NCI-H2107 (cell line): ENCODE measurements around the gene GRAP.

ENCODE experiments used
- DNase-seq: peaks from one replicate; lab custom pipeline; 2025; lab: John Stamatoyannopoulos, UW

Gene GRAP

DNA sequence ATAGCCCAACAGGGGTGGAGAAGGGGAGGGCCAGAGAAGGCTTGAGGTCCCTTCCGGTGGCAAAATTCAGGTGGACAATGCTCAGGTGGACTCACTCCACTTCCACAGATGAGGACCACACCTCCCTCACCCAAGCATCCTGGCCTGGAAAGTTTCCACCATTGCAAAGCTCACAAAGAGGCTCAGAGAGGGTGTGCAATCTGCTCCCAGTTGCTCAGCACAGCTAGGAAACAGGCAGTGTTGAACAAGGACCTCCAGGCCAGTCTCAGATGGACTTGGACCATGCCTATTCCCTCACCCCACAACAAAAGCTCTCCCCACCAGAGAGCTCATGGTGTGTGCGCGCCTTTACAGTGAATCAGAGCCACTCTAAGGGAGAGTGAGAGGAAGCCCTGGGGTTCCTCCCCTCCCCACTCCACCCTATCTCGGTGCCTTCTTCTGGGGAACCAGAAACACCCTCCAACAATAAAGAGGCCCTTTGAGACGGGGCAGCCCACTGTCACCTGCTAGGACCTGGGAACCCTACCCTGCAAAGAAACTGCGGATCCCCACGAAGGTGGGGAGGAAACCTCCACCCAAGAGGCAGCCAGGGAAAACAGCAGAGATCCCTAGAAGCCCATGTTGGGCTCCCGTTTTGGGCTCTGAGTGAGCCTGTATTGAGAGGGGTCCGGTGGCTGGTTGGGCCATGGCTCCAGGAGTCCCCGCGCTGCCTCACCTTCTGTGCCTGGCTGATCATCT is 43.8 kb downstream of the GRAP start:
- no peak for DNase-seq

DNA sequence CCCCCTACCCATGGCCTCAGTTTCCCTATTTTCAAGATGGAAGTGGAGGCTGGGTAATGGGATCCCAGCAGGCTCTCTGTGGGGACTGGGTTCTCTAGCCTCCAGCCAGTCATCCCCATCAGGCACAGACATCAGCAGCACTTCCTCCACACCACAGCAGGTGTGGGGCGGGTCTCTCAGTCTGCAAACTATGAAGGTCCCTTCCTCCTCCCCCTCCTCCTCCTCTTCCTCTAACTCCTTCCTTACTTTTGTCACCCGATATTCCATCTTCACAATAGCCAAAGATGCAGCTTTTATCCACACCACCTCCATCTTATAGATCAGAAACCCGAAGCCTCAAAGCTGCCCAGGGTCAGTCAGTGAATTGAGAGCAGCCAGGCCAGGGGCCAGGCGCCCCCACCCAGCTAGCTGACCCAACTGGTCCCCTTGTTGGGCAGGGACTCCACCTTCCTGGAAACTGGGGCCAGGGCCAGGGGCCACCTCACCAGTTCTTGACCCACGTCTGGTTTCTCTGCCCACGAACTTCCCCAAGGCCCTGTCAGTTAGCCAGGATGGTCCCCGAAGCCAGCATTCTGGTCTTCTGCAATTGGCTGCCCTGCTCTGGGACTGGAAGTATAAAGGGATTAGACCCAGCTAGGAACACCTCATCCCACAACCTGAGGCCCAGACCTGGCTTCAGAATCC is 44.7 kb downstream of the GRAP start:
- no peak for DNase-seq

DNA sequence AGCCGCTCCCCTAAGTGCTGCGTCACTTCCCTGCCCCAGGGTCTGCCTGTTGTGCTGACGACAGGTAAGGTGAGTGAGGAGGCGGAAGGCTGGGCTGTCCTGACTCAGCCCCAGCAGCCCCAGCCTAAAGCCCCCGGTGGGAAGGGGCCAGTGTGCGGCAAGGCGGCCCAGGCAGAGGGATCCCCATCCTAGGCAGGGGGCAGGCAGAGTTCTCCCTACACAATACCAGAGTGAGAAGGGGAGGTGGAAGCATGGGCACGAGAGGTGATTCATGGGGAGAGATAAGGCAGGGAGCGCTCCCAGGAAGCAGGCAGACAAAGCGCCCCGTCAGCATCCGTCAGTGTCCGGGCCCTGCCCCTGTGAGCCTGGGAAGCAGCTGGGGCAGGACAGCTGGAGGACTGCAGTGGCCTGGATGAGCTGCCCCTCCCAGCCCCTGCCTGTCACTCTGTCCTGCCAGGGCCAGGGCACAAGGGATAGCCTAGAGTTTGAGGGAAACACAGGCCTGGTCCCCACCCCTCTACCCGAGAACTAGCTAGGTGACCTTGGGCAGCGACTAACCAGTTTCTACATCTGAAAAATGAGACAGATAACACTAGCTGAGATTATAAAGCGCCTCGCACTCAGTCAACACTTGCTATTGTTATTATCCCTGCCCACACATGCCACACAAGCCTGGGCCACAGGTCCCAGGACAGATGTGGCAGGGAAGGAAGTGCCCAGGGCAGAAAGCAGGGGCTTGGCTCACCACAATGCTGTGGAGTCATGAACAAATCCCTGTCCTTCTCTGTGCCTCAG is 46.0 kb downstream of the GRAP start:
- DNase-seq: no peak

- DNase-seq: no peak
These were observed 46.8 kb downstream of the GRAP start for GRCh38 chr17:18999911-19000310.

DNA sequence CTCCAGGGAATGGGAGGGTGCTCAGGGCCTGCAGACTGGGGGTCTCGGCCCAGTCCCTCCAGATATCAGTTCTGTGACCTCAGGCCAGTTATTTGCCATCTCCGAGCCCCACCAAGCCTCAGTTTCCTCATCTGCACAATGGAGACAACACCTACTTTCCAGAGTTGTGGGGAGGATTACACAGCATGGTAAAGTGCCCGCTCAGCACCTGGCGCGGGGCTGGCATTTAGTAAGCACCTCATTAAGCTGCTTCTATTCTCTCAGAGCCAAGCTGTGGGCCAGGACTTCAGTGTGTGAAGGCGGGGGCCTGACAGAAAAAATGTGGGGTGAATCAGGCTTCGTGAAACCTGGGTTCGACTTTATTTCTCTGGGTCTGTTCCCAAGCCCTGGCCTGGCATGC is 47.4 kb downstream of the GRAP start:
- DNase-seq: no peak

DNA sequence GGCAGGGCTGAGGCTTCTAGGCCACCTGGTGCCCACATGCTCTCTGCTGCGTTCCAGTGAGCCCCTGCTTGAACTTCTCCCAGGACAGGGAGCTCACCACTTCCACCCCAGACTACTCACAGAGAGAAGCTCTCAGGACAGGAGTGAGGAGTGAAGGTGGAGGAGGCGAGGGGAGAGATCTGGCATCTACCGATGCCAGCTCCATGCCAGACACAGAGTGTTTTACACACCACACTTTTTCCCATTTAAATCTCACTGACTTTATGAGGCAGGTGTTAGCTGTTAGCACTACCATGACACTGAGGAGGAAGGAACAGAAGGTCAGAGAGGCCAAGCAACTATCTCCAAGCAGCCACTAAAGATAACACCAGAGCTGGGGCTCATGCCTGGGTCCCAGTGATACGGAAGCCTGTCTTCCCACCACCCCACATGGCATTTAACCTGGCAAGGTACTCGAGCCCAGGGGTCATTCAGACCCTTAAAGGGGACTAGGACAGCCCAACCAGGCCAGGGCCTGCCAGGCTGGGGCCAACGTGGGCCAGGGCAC is 49.0 kb downstream of the GRAP start:
- no peak for DNase-seq

GRCh38 chr17:18996458-18996857 is 50.3 kb downstream of the GRAP start:
- no peak for DNase-seq

DNA sequence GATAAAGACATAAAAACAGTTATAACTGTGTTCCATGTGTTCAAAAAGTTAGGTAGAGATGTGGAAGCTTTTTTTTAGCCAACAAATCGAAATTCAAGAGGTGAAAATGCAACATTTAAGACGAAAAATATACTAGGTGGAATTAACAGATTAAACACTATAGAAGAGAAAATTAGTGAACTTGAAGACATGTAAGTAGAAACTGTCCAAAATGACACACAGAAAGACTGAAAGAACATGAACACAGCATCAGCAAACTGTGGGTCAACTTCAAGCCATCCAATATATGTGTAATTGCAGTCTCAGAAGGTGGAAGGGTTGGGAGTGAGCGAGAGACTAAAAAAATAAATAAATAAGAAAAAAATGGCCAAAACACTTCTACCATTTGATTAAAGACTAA is 51.5 kb downstream of the GRAP start:
- no peak for DNase-seq

DNA sequence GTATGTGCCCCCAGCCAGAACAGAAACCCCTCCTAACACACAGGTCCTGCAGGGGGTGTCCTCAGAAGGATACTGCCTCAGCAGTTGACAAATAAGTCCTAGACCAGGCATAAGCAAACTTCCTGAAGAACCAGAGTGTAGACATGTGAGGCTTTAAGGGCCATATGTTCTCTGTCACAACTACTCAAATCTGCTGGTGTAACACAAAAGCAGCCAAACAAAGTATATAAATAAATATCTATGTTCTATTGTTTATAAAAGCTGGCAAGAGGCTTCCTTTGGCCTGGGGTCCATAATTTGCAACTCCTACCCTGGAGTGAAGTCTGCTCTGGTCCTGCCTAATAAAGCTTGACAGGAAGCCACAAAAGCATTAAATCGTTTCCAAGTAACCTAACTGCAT is 52.1 kb downstream of the GRAP start:
- no peak for DNase-seq

DNA sequence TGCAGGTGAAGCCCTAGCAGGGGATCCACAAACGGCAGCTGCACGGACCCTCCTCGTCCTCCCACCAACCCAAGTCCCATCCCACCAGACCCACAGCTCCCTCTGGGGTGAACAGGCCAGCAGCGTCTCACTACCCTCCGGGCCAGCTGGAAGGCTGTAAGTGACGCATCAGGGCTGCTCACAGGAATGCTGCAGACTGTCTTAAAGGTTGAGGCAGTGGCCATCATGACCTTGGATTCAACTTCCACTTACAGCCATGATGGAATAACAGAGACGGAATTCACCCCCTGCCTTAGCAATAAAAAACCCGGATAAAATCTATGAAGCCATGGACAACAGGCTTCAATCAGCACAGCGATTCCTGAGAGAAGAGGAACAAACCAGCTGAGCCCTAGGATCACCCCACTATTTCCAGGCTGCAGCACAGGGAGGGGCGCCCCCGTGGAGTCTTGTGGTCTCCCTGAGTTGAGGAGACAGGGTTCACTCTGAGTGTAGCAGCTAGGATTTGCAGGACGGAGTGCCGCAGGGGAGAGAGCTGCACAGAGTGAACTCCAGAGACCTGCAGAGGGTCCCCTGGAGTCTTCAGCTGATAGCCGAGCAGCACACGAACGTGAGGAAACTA is 52.7 kb downstream of the GRAP start:
- no peak for DNase-seq

GRCh38 chr17:18992454-18993130 is 54.2 kb downstream of the GRAP start:
- peak; percentile 66 for DNase-seq

- DNase-seq: no peak
These were observed 55.0 kb downstream of the GRAP start for GRCh38 chr17:18991531-18992315.

DNA sequence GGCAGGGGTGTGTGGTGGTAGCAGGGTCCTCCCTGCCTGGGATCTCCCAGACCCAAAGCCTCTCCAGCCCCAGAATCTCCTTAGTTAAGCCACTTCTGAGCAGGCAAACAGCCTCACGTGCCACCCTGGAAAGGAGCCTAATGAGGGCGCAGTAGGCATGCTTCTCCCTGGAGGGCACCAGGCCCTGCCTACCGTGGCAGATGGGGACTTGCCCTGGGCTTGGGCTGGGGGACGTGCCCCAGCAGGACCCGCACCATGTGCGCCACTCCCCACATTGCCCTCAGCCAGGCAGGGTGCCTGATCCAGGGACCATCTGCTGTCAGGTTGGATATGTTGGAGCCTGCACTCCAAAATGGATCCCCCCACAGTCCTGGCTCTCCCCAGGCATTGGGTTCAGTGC is 56.4 kb downstream of the GRAP start:
- no peak for DNase-seq

- no peak for DNase-seq
These were observed 58.1 kb downstream of the GRAP start for GRCh38 chr17:18988546-18989173.

- DNase-seq: no peak
These were observed 58.8 kb downstream of the GRAP start for GRCh38 chr17:18987862-18988545.

GRCh38 chr17:18987230-18987610 is 59.5 kb downstream of the GRAP start:
- no peak for DNase-seq

DNA sequence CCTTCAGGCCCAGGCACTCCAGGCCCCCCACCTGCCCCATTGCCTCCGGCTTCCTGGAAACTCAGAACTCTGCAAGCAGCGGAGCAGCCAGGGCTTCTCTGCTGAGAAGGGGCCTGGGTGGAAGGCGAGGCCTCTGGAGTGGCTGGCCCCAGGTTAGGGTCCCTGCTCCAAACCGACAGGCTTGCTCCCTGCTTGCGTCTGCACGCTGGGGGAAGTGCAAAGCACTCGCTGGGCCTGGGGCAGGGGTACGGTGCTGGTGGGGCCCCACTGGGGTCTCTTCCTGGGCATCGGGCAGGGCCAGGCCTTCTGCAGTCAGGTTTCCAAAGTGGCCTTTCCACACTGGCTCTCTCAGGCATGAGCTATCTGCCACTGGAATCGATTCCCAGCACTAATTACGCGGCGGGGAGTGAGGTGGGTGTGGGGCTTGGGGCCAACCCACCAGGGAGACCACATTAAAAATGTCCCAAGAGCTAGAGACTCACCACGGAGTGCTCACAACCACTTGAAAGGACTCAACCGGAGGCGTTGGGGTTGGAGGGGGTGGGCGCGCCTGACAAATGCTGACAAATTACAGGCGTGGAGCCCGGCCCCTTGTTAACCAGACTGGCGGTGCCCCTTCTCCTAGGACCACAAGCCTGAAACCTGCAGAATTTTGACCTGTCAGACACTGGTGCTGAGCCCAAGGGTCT is 60.1 kb downstream of the GRAP start:
- no peak for DNase-seq

GRCh38 chr17:18985475-18985874 is 61.3 kb downstream of the GRAP start:
- no peak for DNase-seq
